ENCODE data around the gene ANK3.

GRCh38 chr10:60016794-60017193 is 372.9 kb downstream of the ANK3 start:
- TF ChIP-seq CTCF (optimal IDR thresholded peaks at IDR 0.05 in 1 of 3, IDR thresholded peaks at IDR 0.05 in 1 of 3, conservative IDR thresholded peaks at IDR 0.05 in 1 of 3; ENCODE audit: extremely low read depth in 1 of 3, insufficient read depth in 2 of 3, low read length in 3 of 3) = no peak
- TF ChIP-seq EZH2 (IDR thresholded peaks at IDR 0.05; ENCODE audit: low read length) = no peak

Data from keratinocyte (primary cell).